Measurements from ENCODE around the gene ARMCX5. TPM values are rescaled to one million over a fixed set of nuclear protein-coding genes. Genes with fewer than 3 reads are reported as not detected.

ARMCX5 gene
- total and polyA plus RNA-seq, 10 of the 15 experiments (the other 5 are each of a cell fraction or from before 2014, with no cell fraction given): 6.5 to 13.7 (median 9.9) TPM

DNA sequence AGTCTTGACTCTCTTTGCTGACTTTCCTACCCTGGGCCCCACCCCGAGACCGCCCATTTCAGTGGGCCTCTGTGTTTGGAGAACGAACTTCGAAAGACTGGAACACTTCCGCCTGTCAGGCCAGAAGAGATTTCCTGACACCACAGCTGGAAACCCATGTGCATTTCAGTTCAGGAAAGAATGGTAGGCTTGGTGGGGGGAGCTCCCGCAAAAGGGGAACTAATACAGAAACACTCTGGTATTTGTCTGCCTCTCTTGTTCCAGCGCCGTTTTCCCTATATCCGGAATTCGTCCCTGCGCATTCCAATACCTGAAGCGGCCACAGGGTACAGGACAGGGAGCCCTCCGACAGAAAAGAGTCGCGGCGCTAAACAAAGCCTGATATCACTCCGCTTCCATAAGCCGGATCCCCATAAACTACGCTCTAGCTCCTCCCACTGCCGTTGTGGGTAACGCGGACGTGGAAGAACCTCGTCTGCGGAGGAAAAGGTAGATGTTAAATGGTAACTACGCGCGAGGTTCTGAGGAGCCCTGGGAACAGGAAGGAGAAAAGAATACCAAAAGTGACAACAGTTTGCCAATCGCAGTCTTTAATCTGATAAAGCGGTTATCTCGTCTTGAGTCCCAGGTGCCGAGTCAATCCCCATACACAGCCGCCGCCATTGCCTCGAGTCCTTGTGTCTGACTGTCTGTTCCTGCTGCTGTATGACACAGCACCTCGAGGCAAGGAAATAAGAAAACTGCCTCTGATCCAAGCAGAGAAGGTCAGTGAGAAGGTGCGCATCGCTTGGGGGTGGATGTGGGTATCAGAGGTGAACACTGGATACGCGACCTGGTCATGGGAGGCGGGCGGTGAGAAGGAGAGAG lies at the start of gene ARMCX5 (continued):
- TF ChIP-seq YBX1 (IDR thresholded peaks at IDR 0.05): no peak
- no peak for TF ChIP-seq NBN (IDR thresholded peaks at IDR 0.05)
- TF ChIP-seq BCL11A (IDR thresholded peaks at IDR 0.05; ENCODE audit: low read depth, low read length): no peak
- TF ChIP-seq, protein P1, sequence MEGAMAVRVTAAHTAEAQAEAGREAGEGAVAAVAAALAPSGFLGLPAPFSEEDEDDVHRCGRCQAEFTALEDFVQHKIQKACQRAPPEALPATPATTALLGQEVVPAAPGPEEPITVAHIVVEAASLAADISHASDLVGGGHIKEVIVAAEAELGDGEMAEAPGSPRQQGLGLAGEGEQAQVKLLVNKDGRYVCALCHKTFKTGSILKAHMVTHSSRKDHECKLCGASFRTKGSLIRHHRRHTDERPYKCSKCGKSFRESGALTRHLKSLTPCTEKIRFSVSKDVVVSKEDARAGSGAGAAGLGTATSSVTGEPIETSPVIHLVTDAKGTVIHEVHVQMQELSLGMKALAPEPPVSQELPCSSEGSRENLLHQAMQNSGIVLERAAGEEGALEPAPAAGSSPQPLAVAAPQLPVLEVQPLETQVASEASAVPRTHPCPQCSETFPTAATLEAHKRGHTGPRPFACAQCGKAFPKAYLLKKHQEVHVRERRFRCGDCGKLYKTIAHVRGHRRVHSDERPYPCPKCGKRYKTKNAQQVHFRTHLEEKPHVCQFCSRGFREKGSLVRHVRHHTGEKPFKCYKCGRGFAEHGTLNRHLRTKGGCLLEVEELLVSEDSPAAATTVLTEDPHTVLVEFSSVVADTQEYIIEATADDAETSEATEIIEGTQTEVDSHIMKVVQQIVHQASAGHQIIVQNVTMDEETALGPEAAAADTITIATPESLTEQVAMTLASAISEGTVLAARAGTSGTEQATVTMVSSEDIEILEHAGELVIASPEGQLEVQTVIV (IDR thresholded peaks at IDR 0.05; ENCODE audit: borderline replicate concordance, partially characterized antibody): no peak
- TF ChIP-seq TARDBP (IDR thresholded peaks at IDR 0.05; ENCODE audit: borderline replicate concordance): no peak
- TF ChIP-seq MEF2B (IDR thresholded peaks at IDR 0.05; ENCODE audit: partially characterized antibody, poor library complexity, severe bottlenecking): no peak
- TF ChIP-seq POLR2AphosphoS2 (IDR thresholded peaks at IDR 0.05; ENCODE audit: low read depth, low read length): peak; percentile 57; the same call in 1 of the 2 replicates
- 0 out of 2 replicates have a peak, but pooled peaks have one; percentile 10 for TF ChIP-seq ATF7 (IDR thresholded peaks at IDR 0.05; ENCODE audit: low read depth)
- no peak for TF ChIP-seq MTA3 (IDR thresholded peaks at IDR 0.05; ENCODE audit: borderline replicate concordance, low read length)
- TF ChIP-seq RFX5 (IDR thresholded peaks at IDR 0.05; ENCODE audit: low read depth, low read length): no peak
- TF ChIP-seq, protein P2, sequence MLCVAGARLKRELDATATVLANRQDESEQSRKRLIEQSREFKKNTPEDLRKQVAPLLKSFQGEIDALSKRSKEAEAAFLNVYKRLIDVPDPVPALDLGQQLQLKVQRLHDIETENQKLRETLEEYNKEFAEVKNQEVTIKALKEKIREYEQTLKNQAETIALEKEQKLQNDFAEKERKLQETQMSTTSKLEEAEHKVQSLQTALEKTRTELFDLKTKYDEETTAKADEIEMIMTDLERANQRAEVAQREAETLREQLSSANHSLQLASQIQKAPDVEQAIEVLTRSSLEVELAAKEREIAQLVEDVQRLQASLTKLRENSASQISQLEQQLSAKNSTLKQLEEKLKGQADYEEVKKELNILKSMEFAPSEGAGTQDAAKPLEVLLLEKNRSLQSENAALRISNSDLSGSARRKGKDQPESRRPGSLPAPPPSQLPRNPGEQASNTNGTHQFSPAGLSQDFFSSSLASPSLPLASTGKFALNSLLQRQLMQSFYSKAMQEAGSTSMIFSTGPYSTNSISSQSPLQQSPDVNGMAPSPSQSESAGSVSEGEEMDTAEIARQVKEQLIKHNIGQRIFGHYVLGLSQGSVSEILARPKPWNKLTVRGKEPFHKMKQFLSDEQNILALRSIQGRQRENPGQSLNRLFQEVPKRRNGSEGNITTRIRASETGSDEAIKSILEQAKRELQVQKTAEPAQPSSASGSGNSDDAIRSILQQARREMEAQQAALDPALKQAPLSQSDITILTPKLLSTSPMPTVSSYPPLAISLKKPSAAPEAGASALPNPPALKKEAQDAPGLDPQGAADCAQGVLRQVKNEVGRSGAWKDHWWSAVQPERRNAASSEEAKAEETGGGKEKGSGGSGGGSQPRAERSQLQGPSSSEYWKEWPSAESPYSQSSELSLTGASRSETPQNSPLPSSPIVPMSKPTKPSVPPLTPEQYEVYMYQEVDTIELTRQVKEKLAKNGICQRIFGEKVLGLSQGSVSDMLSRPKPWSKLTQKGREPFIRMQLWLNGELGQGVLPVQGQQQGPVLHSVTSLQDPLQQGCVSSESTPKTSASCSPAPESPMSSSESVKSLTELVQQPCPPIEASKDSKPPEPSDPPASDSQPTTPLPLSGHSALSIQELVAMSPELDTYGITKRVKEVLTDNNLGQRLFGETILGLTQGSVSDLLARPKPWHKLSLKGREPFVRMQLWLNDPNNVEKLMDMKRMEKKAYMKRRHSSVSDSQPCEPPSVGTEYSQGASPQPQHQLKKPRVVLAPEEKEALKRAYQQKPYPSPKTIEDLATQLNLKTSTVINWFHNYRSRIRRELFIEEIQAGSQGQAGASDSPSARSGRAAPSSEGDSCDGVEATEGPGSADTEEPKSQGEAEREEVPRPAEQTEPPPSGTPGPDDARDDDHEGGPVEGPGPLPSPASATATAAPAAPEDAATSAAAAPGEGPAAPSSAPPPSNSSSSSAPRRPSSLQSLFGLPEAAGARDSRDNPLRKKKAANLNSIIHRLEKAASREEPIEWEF (IDR thresholded peaks at IDR 0.05; ENCODE audit: insufficient replicate concordance, low read depth, low read length): no peak
- TF ChIP-seq TCF7 (IDR thresholded peaks at IDR 0.05; ENCODE audit: borderline replicate concordance): 0 out of 2 replicates have a peak, but pooled peaks have one; percentile 39
- no peak for TF ChIP-seq SMAD5 (IDR thresholded peaks at IDR 0.05; ENCODE audit: low read depth)
- TF ChIP-seq POLR2A (IDR thresholded peaks at IDR 0.05; ENCODE audit: low read depth, low read length): peak; percentile 87
- no peak for TF ChIP-seq KAT2A (conservative IDR thresholded peaks at IDR 0.05; ENCODE audit: control insufficient read depth, low read depth, low read length)
- TF ChIP-seq CREB1 (IDR thresholded peaks at IDR 0.05; ENCODE audit: low read depth): peak; percentile 53; the same call in 1 of the 2 replicates
- peak; percentile 88 to 89 for TF ChIP-seq IKZF2 (IDR thresholded peaks at IDR 0.05)
- no peak for TF ChIP-seq RAD51 (IDR thresholded peaks at IDR 0.05)
- TF ChIP-seq, protein P3, sequence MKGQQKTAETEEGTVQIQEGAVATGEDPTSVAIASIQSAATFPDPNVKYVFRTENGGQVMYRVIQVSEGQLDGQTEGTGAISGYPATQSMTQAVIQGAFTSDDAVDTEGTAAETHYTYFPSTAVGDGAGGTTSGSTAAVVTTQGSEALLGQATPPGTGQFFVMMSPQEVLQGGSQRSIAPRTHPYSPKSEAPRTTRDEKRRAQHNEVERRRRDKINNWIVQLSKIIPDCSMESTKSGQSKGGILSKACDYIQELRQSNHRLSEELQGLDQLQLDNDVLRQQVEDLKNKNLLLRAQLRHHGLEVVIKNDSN (IDR thresholded peaks at IDR 0.05; ENCODE audit: borderline replicate concordance, extremely low read length, insufficient read depth, low read depth, low read length): no peak
- no peak for TF ChIP-seq ZBED1 (IDR thresholded peaks at IDR 0.05; ENCODE audit: borderline replicate concordance)
- TF ChIP-seq BMI1 (IDR thresholded peaks at IDR 0.05; ENCODE audit: borderline replicate concordance): no peak
- TF ChIP-seq ETV6 (conservative IDR thresholded peaks at IDR 0.05 in 1 of 2, IDR thresholded peaks at IDR 0.05 in 1 of 2; ENCODE audit: borderline replicate concordance in 1 of 2, low read depth in 1 of 2): no peak
- no peak for TF ChIP-seq ZNF274 (IDR thresholded peaks at IDR 0.05; ENCODE audit: insufficient read depth, insufficient read length)

Measured in GM12878 (cell line).